Measurements from ENCODE around the gene OLFML2A.

- no peak for TF ChIP-seq CTCF (conservative IDR thresholded peaks at IDR 0.05; ENCODE audit: low read length)
- TF ChIP-seq EZH2phosphoT487 (IDR thresholded peaks at IDR 0.05; ENCODE audit: borderline replicate concordance, low read depth, low read length): no peak
These were observed 32.3 kb downstream of the OLFML2A start for GRCh38 chr9:124809211-124809610.

Measured in OCI-LY7 (cell line).